HEK293T (cell line): ENCODE measurements around the gene AGPAT4.

Experiments used
- ARNT ChIP-seq: fragments of 450-650 bp; IDR thresholded peaks from 2 replicates; pipeline ENCODE4 v1.6.1; 2017; ENCODE audit warnings: mild to moderate bottlenecking
- BHLHE40 ChIP-seq: fragments of 450-650 bp; IDR thresholded peaks from 2 replicates; pipeline ENCODE4 v1.6.1; 2016; ENCODE audit warnings: mild to moderate bottlenecking, moderate library complexity, borderline replicate concordance
- CTBP1 ChIP-seq: fragments of 450-650 bp; IDR thresholded peaks from 2 replicates; pipeline ENCODE4 v1.6.1; 2016; ENCODE audit warnings: borderline replicate concordance
- ELF4 ChIP-seq: fragments of 450-650 bp; IDR thresholded peaks from 2 replicates; pipeline ENCODE4 v1.6.1; 2017; ENCODE audit warnings: antibody characterized with exemption
- FOXA1 ChIP-seq: fragments of 450-650 bp; IDR thresholded peaks from 2 replicates; pipeline ENCODE4 v1.6.1; 2016; ENCODE audit warnings: mild to moderate bottlenecking
- FOXK2 ChIP-seq: fragments of 450-650 bp; IDR thresholded peaks from 2 replicates; pipeline ENCODE4 v1.6.1; 2016; ENCODE audit warnings: mild to moderate bottlenecking
- HDGF ChIP-seq: fragments of 450-650 bp; IDR thresholded peaks from 2 replicates; pipeline ENCODE4 v1.6.1; 2017; ENCODE audit warnings: antibody characterized with exemption, borderline replicate concordance
- LEF1 ChIP-seq: fragments of 450-650 bp; IDR thresholded peaks from 2 replicates; pipeline ENCODE4 v1.6.1; 2017; ENCODE audit warnings: mild to moderate bottlenecking, borderline replicate concordance
- NFRKB ChIP-seq: fragments of 450-650 bp; IDR thresholded peaks from 2 replicates; pipeline ENCODE4 v1.6.1; 2016; ENCODE audit warnings: mild to moderate bottlenecking, moderate library complexity
- PKNOX1 ChIP-seq: fragments of 450-650 bp; IDR thresholded peaks from 2 replicates; pipeline ENCODE4 v1.6.1; 2016
- SP1 ChIP-seq: fragments of 450-650 bp; IDR thresholded peaks from 2 replicates; pipeline ENCODE4 v1.6.1; 2017
- SUZ12 ChIP-seq: fragments of 450-650 bp; IDR thresholded peaks from 2 replicates; pipeline ENCODE4 v1.6.1; 2016; ENCODE audit warnings: mild to moderate bottlenecking
- TARDBP ChIP-seq: fragments of 450-650 bp; IDR thresholded peaks from 2 replicates; pipeline ENCODE4 v1.6.1; 2016
- ZNF384 ChIP-seq: fragments of 450-650 bp; IDR thresholded peaks from 2 replicates; pipeline ENCODE4 v1.6.1; 2016

GRCh38 chr6:161115468-161115867 is 158.4 kb downstream of the AGPAT4 start:
- TF ChIP-seq CTBP1: no peak
- no peak for TF ChIP-seq FOXA1
- TF ChIP-seq SP1: no peak
- no peak for TF ChIP-seq ELF4
- TF ChIP-seq SUZ12: no peak
- no peak for TF ChIP-seq LEF1
- no peak for TF ChIP-seq BHLHE40
- TF ChIP-seq ZNF384: no peak
- no peak for TF ChIP-seq TARDBP
- no peak for TF ChIP-seq FOXK2
- TF ChIP-seq PKNOX1: no peak
- no peak for TF ChIP-seq NFRKB
- TF ChIP-seq ARNT: no peak
- TF ChIP-seq HDGF: no peak
